MM.1S (cell line): ENCODE measurements around the gene PIAS4.

Source experiments
- EZH2 ChIP-seq: fragments of 300-600 bp; sonication (generic); optimal IDR thresholded peaks from 2 replicates; pipeline ENCODE3; 2017; ENCODE audit warnings: low read depth, mild to moderate bottlenecking, antibody characterized with exemption, low read length, mixed read lengths
- EZH2phosphoT487 ChIP-seq: fragments of 300-600 bp; sonication (generic); IDR thresholded peaks from 2 replicates; pipeline ENCODE4 v1.6.1; 2018; ENCODE audit warnings: antibody characterized with exemption, low read length
- TF ChIP-seq, protein P1 (sequence below): fragments of 300-600 bp; sonication (generic); IDR thresholded peaks from 2 replicates; pipeline ENCODE4 v1.5.1; 2016; ENCODE audit warnings: antibody characterized with exemption, low read length, mixed read lengths

GRCh38 chr19:4075373-4075772 lies 67.8 kb downstream of the PIAS4 start:
- TF ChIP-seq, protein P1, sequence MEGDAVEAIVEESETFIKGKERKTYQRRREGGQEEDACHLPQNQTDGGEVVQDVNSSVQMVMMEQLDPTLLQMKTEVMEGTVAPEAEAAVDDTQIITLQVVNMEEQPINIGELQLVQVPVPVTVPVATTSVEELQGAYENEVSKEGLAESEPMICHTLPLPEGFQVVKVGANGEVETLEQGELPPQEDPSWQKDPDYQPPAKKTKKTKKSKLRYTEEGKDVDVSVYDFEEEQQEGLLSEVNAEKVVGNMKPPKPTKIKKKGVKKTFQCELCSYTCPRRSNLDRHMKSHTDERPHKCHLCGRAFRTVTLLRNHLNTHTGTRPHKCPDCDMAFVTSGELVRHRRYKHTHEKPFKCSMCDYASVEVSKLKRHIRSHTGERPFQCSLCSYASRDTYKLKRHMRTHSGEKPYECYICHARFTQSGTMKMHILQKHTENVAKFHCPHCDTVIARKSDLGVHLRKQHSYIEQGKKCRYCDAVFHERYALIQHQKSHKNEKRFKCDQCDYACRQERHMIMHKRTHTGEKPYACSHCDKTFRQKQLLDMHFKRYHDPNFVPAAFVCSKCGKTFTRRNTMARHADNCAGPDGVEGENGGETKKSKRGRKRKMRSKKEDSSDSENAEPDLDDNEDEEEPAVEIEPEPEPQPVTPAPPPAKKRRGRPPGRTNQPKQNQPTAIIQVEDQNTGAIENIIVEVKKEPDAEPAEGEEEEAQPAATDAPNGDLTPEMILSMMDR = no peak
- no peak for TF ChIP-seq EZH2phosphoT487
- TF ChIP-seq EZH2 = no peak
